Effector memory CD8-positive, alpha-beta T cell (primary cell): ENCODE data around the gene FOXE3.

Source experiments
- ATAC-seq: fragments of 150-1000 bp; cut with Tn5 transposase; replicated peaks from 2 replicates; pipeline ENCODE4 v1.10.0; 2021; ENCODE audit warnings: mild to moderate bottlenecking, moderate library complexity
- DNase-seq, 3 experiments: peaks; one replicate each; pipeline ENCODE4 v3.0.0; 2021
- H3K27ac Mint-ChIP-seq, 2 donors: one replicate each; pipeline ENCODE4 v1.8.0; 2022; ENCODE audit warnings: mild to moderate bottlenecking in 2 of 2, mixed read lengths in 2 of 2, moderate library complexity in 2 of 2
- H3K27me3 Mint-ChIP-seq, 2 donors: one replicate each; pipeline ENCODE4 v1.8.0; 2022; ENCODE audit warnings: mixed read lengths in 2 of 2
- H3K36me3 Mint-ChIP-seq: one replicate; pipeline ENCODE4 v1.8.0; 2022; ENCODE audit warnings: mild to moderate bottlenecking, moderate library complexity, mixed read lengths; ENCODE audit not compliant: insufficient read depth
- H3K4me1 Mint-ChIP-seq, 2 donors: one replicate each; pipeline ENCODE4 v1.8.0; 2022; ENCODE audit warnings: low read depth in 2 of 2, mixed read lengths in 2 of 2
- H3K4me3 Mint-ChIP-seq, 2 donors: one replicate each; pipeline ENCODE4 v1.8.0; 2022; ENCODE audit warnings: mild to moderate bottlenecking in 2 of 2, mixed read lengths in 2 of 2, moderate library complexity in 2 of 2
- H3K9me3 Mint-ChIP-seq, 2 donors: one replicate each; pipeline ENCODE4 v1.8.0; 2022; ENCODE audit warnings: mixed read lengths in 2 of 2

FOXE3 gene

GRCh38 chr1:47411436-47411835 lies 4.6 kb upstream of the FOXE3 start:
- no peak overlapping the region for H3K4me3 Mint-ChIP-seq
- no peaks in the 10 kb centered on the region for H3K36me3 Mint-ChIP-seq
- H3K27me3 Mint-ChIP-seq: peaks cover 20 to 45% of the 10 kb centered on the region in 2 donors
- ATAC-seq (no peak), DNase-seq (no peak)
- peak overlapping the region in 1 of 2 donors; percentile 27 for H3K27ac Mint-ChIP-seq
- peaks cover 0 to under 1% of the 10 kb centered on the region in 2 donors for H3K4me1 Mint-ChIP-seq
- H3K9me3 Mint-ChIP-seq: no peaks in the 10 kb centered on the region

GRCh38 chr1:47412437-47412836 lies 3.6 kb upstream of the FOXE3 start:
- H3K27me3 Mint-ChIP-seq: peaks cover 24 to 51% of the 10 kb centered on the region in 2 donors
- DNase-seq: no peak
- no peaks in the 10 kb centered on the region for H3K9me3 Mint-ChIP-seq
- ATAC-seq: no peak
- H3K36me3 Mint-ChIP-seq: no peaks in the 10 kb centered on the region
- H3K27ac Mint-ChIP-seq: no peak overlapping the region
- H3K4me1 Mint-ChIP-seq: peaks cover 3 to 5% of the 10 kb centered on the region in 2 donors
- no peak overlapping the region for H3K4me3 Mint-ChIP-seq

- ATAC-seq: peak; percentile 35
Observed at GRCh38 chr1:47416319-47417169, 459 bp downstream of the FOXE3 start.

GRCh38 chr1:47417170-47418044 lies 1.3 kb downstream of the FOXE3 start:
- Mint-ChIP-seq H3K27me3 (peaks cover 43 to 58% of the 10 kb centered on the region in 2 donors), H3K27ac (no peak overlapping the region), H3K36me3 (no peaks in the 10 kb centered on the region), H3K4me1 (peaks cover 6 to 8% of the 10 kb centered on the region in 2 donors), H3K4me3 (peak overlapping the region; percentile 70 to 72), H3K9me3 (no peaks in the 10 kb centered on the region)
- no peak for ATAC-seq
- DNase-seq: no peak

More at GRCh38 chr1:47416319-47417169, 459 bp downstream of the FOXE3 start:
- DNase-seq: no peak
- Mint-ChIP-seq H3K4me3 (peak overlapping the region; percentile 61 to 64), H3K27ac (no peak overlapping the region), H3K36me3 (no peaks in the 10 kb centered on the region), H3K27me3 (peaks cover 43 to 58% of the 10 kb centered on the region in 2 donors), H3K9me3 (no peaks in the 10 kb centered on the region), H3K4me1 (peaks cover 6 to 8% of the 10 kb centered on the region in 2 donors)

- H3K27me3 Mint-ChIP-seq: peaks cover 43 to 58% of the 10 kb centered on the region in 2 donors
- no peak for DNase-seq
- H3K9me3 Mint-ChIP-seq: no peaks in the 10 kb centered on the region
- peaks cover 6 to 8% of the 10 kb centered on the region in 2 donors for H3K4me1 Mint-ChIP-seq
- H3K27ac Mint-ChIP-seq: no peak overlapping the region
- H3K4me3 Mint-ChIP-seq: peak overlapping the region; percentile 70 to 72
- peaks cover under 1% of the 10 kb centered on the region for H3K36me3 Mint-ChIP-seq
- ATAC-seq: no peak
Observed at GRCh38 chr1:47418122-47418521, 2.0 kb downstream of the FOXE3 start.

- Mint-ChIP-seq H3K27me3 (peaks cover 42 to 54% of the 10 kb centered on the region in 2 donors), H3K4me1 (peaks cover 6 to 8% of the 10 kb centered on the region in 2 donors), H3K9me3 (no peaks in the 10 kb centered on the region), H3K36me3 (peaks cover 3% of the 10 kb centered on the region), H3K4me3 (no peak overlapping the region), H3K27ac (no peak overlapping the region)
- DNase-seq: no peak
- no peak for ATAC-seq
Observed at GRCh38 chr1:47418681-47419325, 2.7 kb downstream of the FOXE3 start.

GRCh38 chr1:47420547-47420946 lies 4.5 kb downstream of the FOXE3 start:
- H3K9me3 Mint-ChIP-seq: no peaks in the 10 kb centered on the region
- ATAC-seq: no peak
- peaks cover 29 to 38% of the 10 kb centered on the region in 2 donors for H3K27me3 Mint-ChIP-seq

GRCh38 chr1:47423872-47424271 lies 7.8 kb downstream of the FOXE3 start:
- H3K9me3 Mint-ChIP-seq: no peaks in the 10 kb centered on the region
- peaks cover 0 to 5% of the 10 kb centered on the region in 2 donors for H3K4me1 Mint-ChIP-seq
- H3K27me3 Mint-ChIP-seq: peaks cover 4 to 7% of the 10 kb centered on the region in 2 donors
- no peak overlapping the region for H3K27ac Mint-ChIP-seq
- DNase-seq (no peak), ATAC-seq (no peak)
- peaks cover 3% of the 10 kb centered on the region for H3K36me3 Mint-ChIP-seq
- no peak overlapping the region for H3K4me3 Mint-ChIP-seq

More at GRCh38 chr1:47420547-47420946, 4.5 kb downstream of the FOXE3 start:
- peaks cover 3% of the 10 kb centered on the region for H3K36me3 Mint-ChIP-seq
- no peak overlapping the region for H3K4me3 Mint-ChIP-seq
- DNase-seq: no peak
- peaks cover 6 to 8% of the 10 kb centered on the region in 2 donors for H3K4me1 Mint-ChIP-seq
- no peak overlapping the region for H3K27ac Mint-ChIP-seq

GRCh38 chr1:47424336-47424982 lies 8.4 kb downstream of the FOXE3 start:
- Mint-ChIP-seq H3K4me3 (no peak overlapping the region), H3K9me3 (no peaks in the 10 kb centered on the region), H3K27me3 (peaks cover 0 to under 1% of the 10 kb centered on the region in 2 donors), H3K36me3 (peaks cover 3% of the 10 kb centered on the region), H3K27ac (no peak overlapping the region), H3K4me1 (peaks cover 0 to 5% of the 10 kb centered on the region in 2 donors)
- ATAC-seq (no peak), DNase-seq (no peak)

- ATAC-seq: no peak
- peaks cover 4% of the 10 kb centered on the region for H3K36me3 Mint-ChIP-seq
- no peaks in the 10 kb centered on the region for H3K9me3 Mint-ChIP-seq
- no peak overlapping the region for H3K4me3 Mint-ChIP-seq
- no peaks in the 10 kb centered on the region for H3K27me3 Mint-ChIP-seq
- peaks cover 15 to 24% of the 10 kb centered on the region in 2 donors for H3K4me1 Mint-ChIP-seq
- no peak for DNase-seq
- H3K27ac Mint-ChIP-seq: no peak overlapping the region
Observed at GRCh38 chr1:47431534-47431933, 15.4 kb downstream of the FOXE3 start.

GRCh38 chr1:47432071-47433036 lies 16.3 kb downstream of the FOXE3 start:
- Mint-ChIP-seq H3K9me3 (no peaks in the 10 kb centered on the region), H3K4me3 (peak overlapping the region in 1 of 2 donors; percentile 53), H3K36me3 (peaks cover 5% of the 10 kb centered on the region), H3K4me1 (peaks cover 16 to 27% of the 10 kb centered on the region in 2 donors), H3K27me3 (no peaks in the 10 kb centered on the region), H3K27ac (peak overlapping the region in 1 of 2 donors; percentile 33)
- DNase-seq: peak; percentile 27 to 46 (median 44)
- ATAC-seq: peak; percentile 27

GRCh38 chr1:47433037-47433421 lies 16.9 kb downstream of the FOXE3 start:
- no peak for DNase-seq
- Mint-ChIP-seq H3K27me3 (no peaks in the 10 kb centered on the region), H3K4me3 (peak overlapping the region; percentile 1 to 53), H3K27ac (peak overlapping the region in 1 of 2 donors; percentile 33), H3K36me3 (peaks cover 9% of the 10 kb centered on the region), H3K4me1 (peaks cover 13 to 27% of the 10 kb centered on the region in 2 donors), H3K9me3 (no peaks in the 10 kb centered on the region)
- no peak for ATAC-seq
